HFF-Myc (cell line): ENCODE results near the gene HECW1.
"Not testable (repeated sequence)": the region's sequence is repeated elsewhere in the genome, so short reads cannot be mapped to it uniquely, and the experiment has no call there.

Experiments
- DNase-seq: peaks from one replicate; pipeline ENCODE4 v3.0.0-alpha.2; 2011; ENCODE audit warnings: low read depth; ENCODE audit errors: extremely low read depth
- H3K4me3 ChIP-seq: replicated peaks from 2 replicates; pipeline ENCODE4 v1.5.1; 2011; ENCODE audit warnings: low read depth, mild to moderate bottlenecking, control low read depth, low read length
- TF ChIP-seq, protein P1 (sequence below): IDR thresholded peaks from 2 replicates; pipeline ENCODE4 v1.5.1; 2012; ENCODE audit warnings: mild to moderate bottlenecking, low read depth, low read length, control low read depth; ENCODE audit errors: missing control alignments

The HECW1 gene

DNA sequence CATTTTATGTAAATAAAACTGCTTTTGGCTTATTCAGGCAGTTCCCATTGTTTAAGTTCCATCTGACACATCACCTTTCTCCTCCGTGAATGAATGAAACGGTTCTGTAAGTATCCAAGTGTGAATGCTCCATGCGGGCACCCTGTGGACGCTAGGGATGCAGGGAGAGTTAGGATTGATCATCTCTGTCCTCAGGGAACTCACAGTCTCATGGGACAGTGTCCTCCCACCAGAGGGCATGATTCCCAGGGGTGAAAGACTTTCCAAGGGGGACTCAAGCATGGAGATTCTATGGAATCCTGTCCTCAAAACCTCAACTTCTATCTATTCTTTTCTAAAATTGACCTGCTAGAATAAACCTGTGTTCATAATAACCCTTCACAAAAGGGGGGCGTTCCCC is 98.8 kb downstream of the HECW1 start:
- no peak overlapping the region for H3K4me3 ChIP-seq
- DNase-seq: no peak
- TF ChIP-seq, protein P1, sequence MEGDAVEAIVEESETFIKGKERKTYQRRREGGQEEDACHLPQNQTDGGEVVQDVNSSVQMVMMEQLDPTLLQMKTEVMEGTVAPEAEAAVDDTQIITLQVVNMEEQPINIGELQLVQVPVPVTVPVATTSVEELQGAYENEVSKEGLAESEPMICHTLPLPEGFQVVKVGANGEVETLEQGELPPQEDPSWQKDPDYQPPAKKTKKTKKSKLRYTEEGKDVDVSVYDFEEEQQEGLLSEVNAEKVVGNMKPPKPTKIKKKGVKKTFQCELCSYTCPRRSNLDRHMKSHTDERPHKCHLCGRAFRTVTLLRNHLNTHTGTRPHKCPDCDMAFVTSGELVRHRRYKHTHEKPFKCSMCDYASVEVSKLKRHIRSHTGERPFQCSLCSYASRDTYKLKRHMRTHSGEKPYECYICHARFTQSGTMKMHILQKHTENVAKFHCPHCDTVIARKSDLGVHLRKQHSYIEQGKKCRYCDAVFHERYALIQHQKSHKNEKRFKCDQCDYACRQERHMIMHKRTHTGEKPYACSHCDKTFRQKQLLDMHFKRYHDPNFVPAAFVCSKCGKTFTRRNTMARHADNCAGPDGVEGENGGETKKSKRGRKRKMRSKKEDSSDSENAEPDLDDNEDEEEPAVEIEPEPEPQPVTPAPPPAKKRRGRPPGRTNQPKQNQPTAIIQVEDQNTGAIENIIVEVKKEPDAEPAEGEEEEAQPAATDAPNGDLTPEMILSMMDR: peak; percentile 40

DNA sequence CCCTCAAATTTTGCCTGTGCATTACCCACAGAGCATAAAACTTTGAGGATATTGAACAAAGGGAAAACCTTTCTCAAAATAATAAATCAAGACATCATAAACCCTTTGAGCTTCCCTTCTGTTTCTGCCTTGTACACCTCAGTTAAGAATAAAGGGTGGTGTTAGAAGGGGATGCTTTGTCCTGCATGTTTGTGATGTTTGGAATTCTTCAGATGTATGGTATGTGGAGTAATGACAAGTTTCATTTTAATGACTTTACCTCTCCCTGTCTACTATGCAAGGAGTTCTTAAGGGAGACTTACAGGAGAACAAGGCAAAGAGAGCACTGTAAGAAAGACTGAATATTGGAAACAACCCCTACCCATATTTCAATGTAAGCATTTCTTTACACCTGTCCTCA is 99.2 kb downstream of the HECW1 start:
- no peak for DNase-seq
- TF ChIP-seq, protein P1: no peak
- no peak overlapping the region for H3K4me3 ChIP-seq

DNA sequence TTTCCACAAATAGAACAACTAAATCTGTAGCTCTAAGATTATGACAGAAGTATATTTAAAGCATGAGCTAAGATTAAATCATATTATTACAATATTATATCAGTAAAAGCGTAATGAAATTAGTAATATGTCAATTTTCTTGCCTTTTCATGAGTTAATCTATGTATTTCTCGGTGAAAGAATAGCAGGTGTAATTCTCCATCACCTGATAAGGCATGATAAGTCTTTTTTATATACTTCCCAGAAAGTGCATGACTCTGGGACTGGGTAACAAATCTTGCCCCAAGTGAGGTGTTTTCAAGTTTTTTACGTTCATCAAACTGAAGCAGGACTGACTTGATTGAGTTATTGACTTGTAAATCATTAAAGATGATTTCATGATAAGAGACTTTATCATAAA is 100.5 kb downstream of the HECW1 start:
- TF ChIP-seq, protein P1: no peak
- no peak overlapping the region for H3K4me3 ChIP-seq
- no peak for DNase-seq

DNA sequence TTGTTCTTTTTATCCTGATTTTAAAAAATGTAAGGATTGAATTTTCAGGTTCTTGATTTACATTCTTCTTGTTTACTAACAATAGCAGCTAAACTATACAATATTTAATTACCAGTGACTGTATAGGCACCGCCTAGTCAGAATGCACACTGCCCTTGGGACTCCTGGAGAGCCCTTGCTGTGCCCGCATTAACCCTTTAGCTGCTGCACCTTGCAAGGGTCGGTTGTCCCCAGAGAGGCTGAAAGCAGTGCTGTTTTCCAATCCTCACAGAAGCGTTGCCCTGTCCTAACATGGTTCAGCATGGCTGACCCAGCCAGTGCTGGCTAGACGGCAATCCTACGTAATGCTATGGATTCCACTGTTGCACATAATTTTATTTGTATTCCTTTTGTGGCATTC is 102.6 kb downstream of the HECW1 start:
- H3K4me3 ChIP-seq: no peak overlapping the region
- DNase-seq: no peak
- TF ChIP-seq, protein P1: no peak

DNA sequence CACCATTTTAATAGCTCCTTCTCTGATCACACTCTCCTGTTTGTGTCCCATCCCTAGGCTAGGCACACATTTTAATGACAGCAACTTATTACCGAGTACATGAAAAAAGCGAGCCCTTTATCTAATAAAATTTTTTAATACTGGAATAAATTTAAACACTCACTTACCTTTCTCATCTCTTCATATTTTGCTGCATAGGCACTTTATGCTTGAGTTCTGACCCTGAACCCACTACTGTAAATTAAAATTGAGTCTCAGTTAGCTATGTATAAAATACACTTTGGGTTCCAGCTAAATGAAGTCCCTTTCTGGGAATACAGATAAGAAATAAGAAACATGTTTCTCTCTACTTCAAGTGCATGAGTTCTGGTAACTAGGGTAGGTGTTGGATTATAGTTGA is 104.6 kb downstream of the HECW1 start:
- H3K4me3 ChIP-seq: no peak overlapping the region
- no peak for DNase-seq
- TF ChIP-seq, protein P1: no peak

DNA sequence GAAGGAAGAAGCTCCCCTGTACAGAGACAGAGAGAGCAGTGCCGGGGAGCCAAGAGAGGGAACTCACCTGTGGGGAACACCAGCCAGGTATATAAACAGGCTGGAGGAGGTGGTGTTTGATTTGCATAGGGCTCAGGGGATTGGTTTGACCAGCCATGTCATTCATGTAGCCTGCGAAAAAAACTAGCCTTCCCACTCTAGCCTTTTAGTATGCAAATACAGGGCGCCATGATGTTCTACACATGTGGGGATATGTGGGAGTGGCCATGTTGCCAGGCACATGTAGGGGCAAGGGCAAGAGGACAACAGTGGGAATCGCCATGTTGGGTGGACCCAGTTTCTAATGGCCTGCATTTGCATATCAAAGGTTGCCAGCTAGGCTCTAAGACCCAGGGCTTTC is 106.5 kb downstream of the HECW1 start:
- H3K4me3 ChIP-seq, DNase-seq: not testable (repeated sequence)

DNA sequence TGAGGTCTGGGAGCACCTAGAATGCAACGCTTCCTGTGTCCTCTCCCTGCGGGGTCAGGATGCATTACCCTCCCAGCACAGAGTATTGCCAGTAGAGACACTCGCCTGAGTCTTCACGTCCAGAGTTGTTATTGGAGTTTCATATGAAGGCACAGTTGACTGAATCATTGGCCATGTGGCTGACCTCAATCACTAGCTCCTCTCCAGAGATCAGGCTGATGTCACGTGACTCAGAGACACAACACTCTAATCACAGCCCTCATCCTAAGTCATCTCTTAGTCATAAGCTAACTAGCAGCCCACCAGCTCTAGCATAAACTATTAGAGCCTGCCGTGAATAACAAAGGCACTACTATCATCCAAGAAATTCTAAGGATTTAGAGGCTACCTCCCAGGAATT is 107.8 kb downstream of the HECW1 start:
- DNase-seq: peak; percentile 56
- TF ChIP-seq, protein P1: no peak
- no peak overlapping the region for H3K4me3 ChIP-seq
